Right lobe of liver (tissue), 4 donors: ENCODE results near the gene MAST4.

Source experiments
- CTCF ChIP-seq, 4 donors: fragments of 200-600 bp in 3 of 4; fragments of 450-650 bp in 1 of 4; IDR thresholded peaks; one replicate each; pipeline versions ENCODE4 v1.5.1 to v1.8.0; 2016 to 2022; ENCODE audit warnings: antibody characterized with exemption in 4 of 4, mild to moderate bottlenecking in 2 of 4
- POLR2A ChIP-seq: fragments of 450-650 bp; IDR thresholded peaks from one replicate; pipeline ENCODE4 v1.6.1; 2017; ENCODE audit warnings: antibody characterized with exemption, mild to moderate bottlenecking
- donor health status: DM: no; HTN: no; CAD: no.
- donor health status: DM: no; HTN: no; CAD: no.
- donor health status: DM: no; HTN: yes; CAD: no.

GRCh38 chr5:66850354-66851075, 254.3 kb downstream of the MAST4 start:
- TF ChIP-seq POLR2A (no peak), CTCF (IDR thresholded peaks at IDR 0.05) (no peak)
